ENCODE results near the gene TRAPPC3.

Gene TRAPPC3

GRCh38 chr1:36156329-36157114 is 7.2 kb upstream of the TRAPPC3 start:
- peak overlapping the region; percentile 82 to 98 for H3K4me3 ChIP-seq (ENCODE audit: low read depth in 1 of 2, low read length in 2 of 2)
- H3K4me1 ChIP-seq (ENCODE audit: insufficient read depth, low read length): peaks cover 56% of the 10 kb centered on the region
- H3K36me3 ChIP-seq (ENCODE audit: insufficient read depth, low read length): peaks cover 5% of the 10 kb centered on the region
- H3K9me3 ChIP-seq (ENCODE audit: low read length): no peaks in the 10 kb centered on the region
- peak overlapping the region; percentile 74 for H3K9ac ChIP-seq (ENCODE audit: low read length)
- H3K27me3 ChIP-seq (ENCODE audit: control insufficient read depth in 1 of 2, insufficient read depth in 2 of 2, low read length in 2 of 2): no peaks in the 10 kb centered on the region
- peak overlapping the region; percentile 99 for H3K27ac ChIP-seq (ENCODE audit: low read depth, low read length)

- Histone ChIP-seq H3K4me1 (ENCODE audit: insufficient read depth, low read length) (peaks cover 54% of the 10 kb centered on the region), H3K4me3 (ENCODE audit: low read depth in 1 of 2, low read length in 2 of 2) (peak within 1 kb of the TSS; percentile 90 to 98), H3K27me3 (ENCODE audit: control insufficient read depth in 1 of 2, insufficient read depth in 2 of 2, low read length in 2 of 2) (no peaks in the 10 kb centered on the region), H3K9me3 (ENCODE audit: low read length) (no peaks in the 10 kb centered on the region), H3K27ac (ENCODE audit: low read depth, low read length) (peak within 1 kb of the TSS; percentile 99), H3K36me3 (ENCODE audit: insufficient read depth, low read length) (peaks cover 5% of the 10 kb centered on the region), H3K9ac (ENCODE audit: low read length) (peak within 1 kb of the TSS; percentile 99)
Measured at GRCh38 chr1:36155408-36156328, 6.4 kb upstream of the TRAPPC3 start, which contains the start of gene MAP7D1. TSS of gene MAP7D1 (plus strand) at chr1:36156160. CDS start at chr1:36156418, 258 bp downstream.

DNA sequence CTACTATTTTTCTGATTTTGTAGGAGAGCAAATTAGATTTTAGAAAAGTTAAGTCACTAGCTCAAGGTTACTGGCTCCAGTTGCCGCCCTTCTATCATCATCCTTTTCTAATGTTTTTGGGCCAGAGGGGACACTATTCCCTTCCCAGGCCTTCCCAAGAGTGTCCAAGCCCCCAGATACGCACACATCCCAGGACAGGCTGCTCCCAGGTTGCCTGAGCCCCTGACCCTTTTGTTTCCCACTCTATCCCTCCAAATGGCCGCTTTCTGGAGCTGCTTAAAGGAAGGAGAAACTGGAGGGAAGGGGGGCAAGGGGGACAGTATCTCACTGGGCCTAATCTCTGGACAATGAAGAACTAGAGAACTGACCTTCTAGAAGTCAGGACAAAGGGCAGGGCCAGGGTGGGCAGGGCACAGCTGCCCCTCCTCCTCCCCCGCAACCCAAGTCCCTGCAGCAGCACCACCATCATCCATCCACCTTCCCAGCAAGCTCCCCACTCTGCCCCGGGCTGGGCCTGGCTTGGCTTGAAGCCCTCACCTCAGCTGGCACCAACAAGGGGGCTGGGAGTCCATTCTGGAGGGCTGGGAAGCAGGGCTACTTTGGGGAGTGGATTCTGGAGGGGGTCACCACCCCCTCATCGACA is 5.6 kb upstream of the TRAPPC3 start:
- Histone ChIP-seq H3K27me3 (ENCODE audit: control insufficient read depth in 1 of 2, insufficient read depth in 2 of 2, low read length in 2 of 2) (no peaks in the 10 kb centered on the region), H3K27ac (ENCODE audit: low read depth, low read length) (peak overlapping the region; percentile 99), H3K4me3 (ENCODE audit: low read depth in 1 of 2, low read length in 2 of 2) (peak overlapping the region; percentile 89 to 90), H3K36me3 (ENCODE audit: insufficient read depth, low read length) (peaks cover 5% of the 10 kb centered on the region), H3K9me3 (ENCODE audit: low read length) (no peaks in the 10 kb centered on the region), H3K4me1 (ENCODE audit: insufficient read depth, low read length) (peaks cover 54% of the 10 kb centered on the region), H3K9ac (ENCODE audit: low read length) (peak overlapping the region; percentile 99)

DNA sequence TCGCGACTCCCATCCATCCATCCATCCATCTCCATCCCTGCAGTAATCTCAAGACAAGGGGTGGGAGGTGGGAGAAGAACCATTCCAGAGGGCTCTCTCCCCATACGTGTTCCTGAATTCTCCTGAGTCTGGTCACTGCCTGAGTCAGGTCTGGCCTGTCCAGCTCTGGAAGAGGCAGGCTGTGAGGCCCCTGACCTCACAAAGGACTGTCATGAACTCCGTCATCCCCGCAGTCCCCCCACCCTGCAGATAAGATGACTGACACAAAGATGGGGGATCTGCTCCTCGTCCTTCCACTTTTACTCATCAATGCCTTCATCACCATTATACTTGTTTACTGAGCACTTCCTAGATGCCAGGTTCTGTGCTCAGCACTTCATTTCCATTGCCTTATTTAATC is 5.0 kb upstream of the TRAPPC3 start:
- Histone ChIP-seq H3K4me1 (ENCODE audit: insufficient read depth, low read length) (peaks cover 51% of the 10 kb centered on the region), H3K4me3 (ENCODE audit: low read depth in 1 of 2, low read length in 2 of 2) (peak overlapping the region in 1 of 2 donors; percentile 90), H3K27ac (ENCODE audit: low read depth, low read length) (peak overlapping the region; percentile 99), H3K9me3 (ENCODE audit: low read length) (no peaks in the 10 kb centered on the region), H3K36me3 (ENCODE audit: insufficient read depth, low read length) (no peaks in the 10 kb centered on the region), H3K27me3 (ENCODE audit: control insufficient read depth in 1 of 2, insufficient read depth in 2 of 2, low read length in 2 of 2) (no peaks in the 10 kb centered on the region), H3K9ac (ENCODE audit: low read length) (no peak overlapping the region)

GRCh38 chr1:36153476-36153875 is 4.2 kb upstream of the TRAPPC3 start:
- Histone ChIP-seq H3K36me3 (ENCODE audit: insufficient read depth, low read length) (no peaks in the 10 kb centered on the region), H3K4me1 (ENCODE audit: insufficient read depth, low read length) (peaks cover 45% of the 10 kb centered on the region), H3K9ac (ENCODE audit: low read length) (no peak overlapping the region), H3K27me3 (ENCODE audit: control insufficient read depth in 1 of 2, insufficient read depth in 2 of 2, low read length in 2 of 2) (no peaks in the 10 kb centered on the region), H3K4me3 (ENCODE audit: low read depth in 1 of 2, low read length in 2 of 2) (no peak overlapping the region), H3K27ac (ENCODE audit: low read depth, low read length) (no peak overlapping the region), H3K9me3 (ENCODE audit: low read length) (no peaks in the 10 kb centered on the region)

DNA sequence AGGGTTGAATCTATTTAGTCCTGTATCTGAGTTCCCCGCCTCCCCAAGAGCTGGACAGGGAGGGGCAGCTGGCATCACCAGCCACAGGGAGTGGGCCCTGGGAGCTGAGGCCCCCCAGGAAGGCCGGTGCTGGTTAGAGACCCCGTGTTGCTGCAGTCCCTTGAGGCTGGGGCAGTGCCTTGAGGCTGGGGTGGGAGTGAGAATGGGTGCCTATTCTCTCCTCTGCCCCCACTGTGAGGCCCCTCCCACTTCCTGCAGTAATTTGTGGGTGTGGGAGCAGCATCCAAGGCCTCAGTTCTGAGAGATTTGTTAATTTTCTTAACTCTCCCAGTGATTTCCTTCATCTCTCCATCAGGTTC is 2.5 kb upstream of the TRAPPC3 start:
- H3K9ac ChIP-seq (ENCODE audit: low read length): no peak overlapping the region
- H3K4me3 ChIP-seq (ENCODE audit: low read depth in 1 of 2, low read length in 2 of 2): peak overlapping the region in 1 of 2 donors; percentile 2
- H3K9me3 ChIP-seq (ENCODE audit: low read length): no peaks in the 10 kb centered on the region
- no peaks in the 10 kb centered on the region for H3K27me3 ChIP-seq (ENCODE audit: control insufficient read depth in 1 of 2, insufficient read depth in 2 of 2, low read length in 2 of 2)
- H3K36me3 ChIP-seq (ENCODE audit: insufficient read depth, low read length): peaks cover under 1% of the 10 kb centered on the region
- H3K4me1 ChIP-seq (ENCODE audit: insufficient read depth, low read length): peaks cover 48% of the 10 kb centered on the region
- H3K27ac ChIP-seq (ENCODE audit: low read depth, low read length): peak overlapping the region; percentile 84

DNA sequence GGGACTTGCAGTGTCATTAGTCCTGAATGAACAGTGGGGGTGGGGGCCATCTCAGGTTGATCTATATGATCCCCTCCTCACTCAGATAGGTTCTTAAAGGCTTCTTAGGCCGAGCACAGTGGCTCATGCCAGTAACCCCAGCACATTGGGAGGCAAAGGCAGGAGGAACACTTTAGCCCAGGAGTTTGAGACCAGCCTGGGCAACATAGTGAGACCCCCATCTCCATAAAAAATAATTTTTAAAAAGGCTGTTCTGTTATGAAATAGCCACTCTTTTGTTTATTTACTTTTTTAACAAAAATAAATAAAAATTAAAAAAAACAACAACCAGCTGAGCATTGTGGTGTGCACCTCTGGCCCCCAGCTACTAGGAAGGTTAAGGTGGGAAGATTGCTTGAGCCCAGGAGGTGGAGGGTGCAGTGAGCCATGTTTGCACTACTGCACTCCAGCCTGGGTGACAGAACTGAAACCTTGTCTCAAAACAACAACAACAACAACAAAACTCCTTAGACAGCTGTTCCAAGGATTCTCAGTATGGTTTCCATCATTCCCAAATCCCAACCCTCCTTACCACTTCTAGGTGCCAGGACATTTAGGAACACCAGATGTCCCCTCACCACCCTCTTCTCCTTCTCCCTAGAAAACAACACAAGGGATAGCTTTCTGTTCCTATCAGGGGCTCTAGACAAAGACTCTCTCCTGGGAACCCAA is 2.0 kb upstream of the TRAPPC3 start:
- H3K4me3 ChIP-seq (ENCODE audit: low read depth in 1 of 2, low read length in 2 of 2): peak overlapping the region in 1 of 2 donors; percentile 2
- H3K4me1 ChIP-seq (ENCODE audit: insufficient read depth, low read length): peaks cover 48% of the 10 kb centered on the region
- peak overlapping the region; percentile 74 for H3K9ac ChIP-seq (ENCODE audit: low read length)
- H3K36me3 ChIP-seq (ENCODE audit: insufficient read depth, low read length): peaks cover 5% of the 10 kb centered on the region
- H3K27ac ChIP-seq (ENCODE audit: low read depth, low read length): peak overlapping the region; percentile 84
- H3K27me3 ChIP-seq (ENCODE audit: control insufficient read depth in 1 of 2, insufficient read depth in 2 of 2, low read length in 2 of 2): no peaks in the 10 kb centered on the region
- H3K9me3 ChIP-seq (ENCODE audit: low read length): no peaks in the 10 kb centered on the region

GRCh38 chr1:36150296-36151133 is 1.2 kb upstream of the TRAPPC3 start:
- peaks cover 48% of the 10 kb centered on the region for H3K4me1 ChIP-seq (ENCODE audit: insufficient read depth, low read length)

GRCh38 chr1:36149973-36150295 is 648 bp upstream of the TRAPPC3 start:
- H3K4me3 ChIP-seq (ENCODE audit: low read depth in 1 of 2, low read length in 2 of 2): peak overlapping the region in 1 of 2 donors; percentile 88
- H3K36me3 ChIP-seq (ENCODE audit: insufficient read depth, low read length): peaks cover 5% of the 10 kb centered on the region
- peak overlapping the region; percentile 84 for H3K27ac ChIP-seq (ENCODE audit: low read depth, low read length)
- H3K27me3 ChIP-seq (ENCODE audit: control insufficient read depth in 1 of 2, insufficient read depth in 2 of 2, low read length in 2 of 2): no peaks in the 10 kb centered on the region
- H3K9ac ChIP-seq (ENCODE audit: low read length): peak overlapping the region; percentile 74
- no peaks in the 10 kb centered on the region for H3K9me3 ChIP-seq (ENCODE audit: low read length)
- H3K4me1 ChIP-seq (ENCODE audit: insufficient read depth, low read length): peaks cover 46% of the 10 kb centered on the region

More at GRCh38 chr1:36150296-36151133, 1.2 kb upstream of the TRAPPC3 start:
- Histone ChIP-seq H3K36me3 (ENCODE audit: insufficient read depth, low read length) (peaks cover 5% of the 10 kb centered on the region), H3K4me3 (ENCODE audit: low read depth in 1 of 2, low read length in 2 of 2) (peak overlapping the region in 1 of 2 donors; percentile 88), H3K9me3 (ENCODE audit: low read length) (no peaks in the 10 kb centered on the region), H3K27ac (ENCODE audit: low read depth, low read length) (peak overlapping the region; percentile 84), H3K9ac (ENCODE audit: low read length) (peak overlapping the region; percentile 74), H3K27me3 (ENCODE audit: control insufficient read depth in 1 of 2, insufficient read depth in 2 of 2, low read length in 2 of 2) (no peaks in the 10 kb centered on the region)

DNA sequence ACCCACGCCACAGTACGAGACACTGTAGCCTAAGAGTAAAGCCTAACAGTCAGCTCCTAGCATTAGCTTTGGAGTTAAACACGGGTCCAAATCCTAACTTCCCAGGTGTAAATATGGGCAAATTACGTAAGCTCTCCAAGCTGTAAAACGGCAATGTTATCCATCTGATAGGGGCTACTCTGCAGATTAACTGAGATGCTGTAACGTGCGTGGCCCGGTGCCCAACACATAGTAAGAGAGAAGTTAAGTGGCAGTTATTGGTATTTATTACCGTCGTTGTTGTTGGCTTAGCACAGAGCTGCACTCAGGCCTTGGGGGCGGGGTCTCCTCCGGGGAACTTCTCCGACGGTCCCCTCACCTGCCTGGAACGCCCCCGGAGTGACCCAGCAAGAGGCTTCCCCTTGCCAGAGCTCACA is 457 bp downstream of the TRAPPC3 start:
- H3K27me3 ChIP-seq (ENCODE audit: control insufficient read depth in 1 of 2, insufficient read depth in 2 of 2, low read length in 2 of 2): no peaks in the 10 kb centered on the region
- no peaks in the 10 kb centered on the region for H3K9me3 ChIP-seq (ENCODE audit: low read length)
- H3K27ac ChIP-seq (ENCODE audit: low read depth, low read length): peak overlapping the region; percentile 84
- peaks cover 5% of the 10 kb centered on the region for H3K36me3 ChIP-seq (ENCODE audit: insufficient read depth, low read length)
- H3K9ac ChIP-seq (ENCODE audit: low read length): peak overlapping the region; percentile 77
- peaks cover 37% of the 10 kb centered on the region for H3K4me1 ChIP-seq (ENCODE audit: insufficient read depth, low read length)
- H3K4me3 ChIP-seq (ENCODE audit: low read depth in 1 of 2, low read length in 2 of 2): peak overlapping the region; percentile 77 to 88

Data from muscle layer of colon (tissue), 2 donors.